ENCODE results near the gene RCAN2.
"Not testable (repeated sequence)": the region's sequence is repeated elsewhere in the genome, so short reads cannot be mapped to it uniquely, and the experiment has no call there.

Gene RCAN2

GRCh38 chr6:46440141-46440540 lies 51.1 kb downstream of the RCAN2 start:
- no peak for DNase-seq (ENCODE audit: low read depth in 2 of 2)

DNA sequence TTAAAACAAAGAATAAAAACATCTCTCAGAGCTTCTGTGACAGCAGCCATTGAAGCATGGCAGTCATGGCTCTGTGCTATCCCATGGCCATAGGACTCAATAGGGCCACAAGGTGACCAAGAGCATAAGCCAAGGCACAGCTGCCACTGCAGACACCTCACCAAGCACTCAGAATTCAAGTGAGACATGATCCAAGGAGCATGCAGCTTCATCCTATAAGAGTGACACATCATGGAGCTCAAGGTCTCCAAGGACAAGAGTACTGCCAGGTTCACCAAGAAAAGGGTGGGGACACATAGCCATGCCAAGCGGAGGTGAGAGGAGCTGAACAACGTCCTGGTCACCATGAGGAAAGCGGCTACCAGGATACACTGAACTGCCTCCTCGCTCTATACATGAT lies 53.0 kb downstream of the RCAN2 start:
- no peak for DNase-seq (ENCODE audit: low read depth in 2 of 2)

DNA sequence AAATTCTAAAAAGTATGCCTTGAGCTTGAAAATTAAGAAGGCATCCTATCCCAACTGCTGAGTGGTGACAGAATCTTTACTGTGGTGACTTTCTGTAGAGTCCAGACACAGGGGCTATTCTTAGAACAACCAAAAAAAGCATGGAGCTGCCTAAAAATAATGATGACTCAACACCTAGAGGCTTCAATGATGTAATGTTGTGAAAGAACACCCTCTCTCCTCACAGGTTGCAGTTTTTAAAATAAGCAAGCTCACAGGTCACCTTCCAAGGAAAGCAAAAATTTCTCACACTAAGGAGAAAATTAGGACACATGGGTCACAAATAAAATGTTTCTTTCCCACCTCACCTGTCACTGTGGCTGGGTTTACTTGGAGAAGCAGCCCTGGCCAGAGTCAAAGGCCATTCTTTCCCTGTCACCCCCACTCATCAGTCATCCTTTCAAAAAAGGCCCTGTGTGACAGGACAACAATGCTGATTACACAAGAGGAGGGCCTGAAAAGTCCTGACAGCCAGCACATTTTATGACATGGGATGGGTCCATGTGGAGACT lies 53.5 kb downstream of the RCAN2 start:
- DNase-seq (ENCODE audit: low read depth in 2 of 2) = no peak

- DNase-seq (ENCODE audit: low read depth in 2 of 2) = no peak
These were observed 68.6 kb downstream of the RCAN2 start for GRCh38 chr6:46422619-46423018.

DNA sequence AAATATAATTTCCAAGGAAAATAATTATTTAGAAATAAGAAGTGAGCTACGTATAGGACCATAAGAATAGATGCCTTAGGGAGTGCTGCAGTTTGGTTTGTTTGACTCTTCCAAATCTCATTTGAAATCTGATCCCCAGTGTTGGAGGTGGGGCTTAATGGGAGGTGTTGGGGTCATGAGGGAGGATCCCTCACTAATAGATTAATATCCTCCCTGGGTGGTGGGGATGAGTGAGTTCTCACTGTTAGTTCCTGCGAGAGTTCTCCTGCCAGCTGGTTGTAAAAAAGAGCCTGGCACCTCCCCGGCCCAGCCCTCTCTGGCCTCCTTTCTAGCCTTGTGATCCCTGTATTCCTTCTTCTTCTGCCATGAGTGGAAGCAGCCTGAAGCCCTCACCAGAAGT lies 69.3 kb downstream of the RCAN2 start:
- DNase-seq (ENCODE audit: low read depth in 2 of 2) = no peak

GRCh38 chr6:46420921-46421638 lies 70.2 kb downstream of the RCAN2 start:
- DNase-seq (ENCODE audit: low read depth in 2 of 2) = no peak

DNA sequence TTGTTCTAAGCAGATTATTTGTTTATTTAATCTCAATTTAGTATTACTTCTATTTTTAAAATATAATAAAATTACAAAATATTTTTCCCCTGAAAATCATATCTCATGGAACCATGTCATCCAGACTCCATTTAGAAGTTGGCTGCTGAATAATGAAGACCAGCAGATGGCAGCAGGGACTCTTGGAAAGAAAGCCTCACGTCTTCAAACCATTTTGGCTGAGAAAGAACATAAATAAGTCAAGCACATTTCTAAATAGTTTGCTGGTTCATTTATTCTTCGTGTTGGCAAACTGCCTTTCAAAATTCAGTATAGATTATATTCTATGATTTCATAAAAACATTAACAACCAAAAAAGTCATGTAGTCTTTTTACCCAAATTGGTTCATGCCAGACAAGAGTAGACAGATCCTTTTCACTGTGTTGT lies 71.7 kb downstream of the RCAN2 start:
- no peak for DNase-seq (ENCODE audit: low read depth in 2 of 2)

DNA sequence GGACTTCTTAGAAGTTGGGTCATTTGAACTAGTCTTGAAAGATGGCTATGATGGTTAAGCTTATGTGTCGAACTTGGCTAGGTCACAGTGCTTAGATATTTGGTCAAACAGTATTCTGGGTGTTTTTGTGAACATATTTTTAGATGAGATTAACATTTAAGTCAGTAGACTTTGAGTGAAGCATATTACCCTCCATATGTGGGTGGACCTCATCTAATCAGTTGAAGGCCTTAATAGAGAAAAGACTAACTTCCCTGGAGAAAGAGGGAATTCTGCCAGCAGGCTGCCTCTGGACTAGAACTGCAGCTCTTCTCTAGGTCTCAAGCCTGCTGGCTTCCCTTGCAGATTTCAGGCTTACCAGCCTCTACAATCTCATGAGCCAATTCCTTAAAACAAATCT lies 76.9 kb downstream of the RCAN2 start:
- no peak for DNase-seq (ENCODE audit: low read depth in 2 of 2)

GRCh38 chr6:46412662-46413061 lies 78.6 kb downstream of the RCAN2 start:
- DNase-seq (ENCODE audit: low read depth in 2 of 2) = no peak

DNA sequence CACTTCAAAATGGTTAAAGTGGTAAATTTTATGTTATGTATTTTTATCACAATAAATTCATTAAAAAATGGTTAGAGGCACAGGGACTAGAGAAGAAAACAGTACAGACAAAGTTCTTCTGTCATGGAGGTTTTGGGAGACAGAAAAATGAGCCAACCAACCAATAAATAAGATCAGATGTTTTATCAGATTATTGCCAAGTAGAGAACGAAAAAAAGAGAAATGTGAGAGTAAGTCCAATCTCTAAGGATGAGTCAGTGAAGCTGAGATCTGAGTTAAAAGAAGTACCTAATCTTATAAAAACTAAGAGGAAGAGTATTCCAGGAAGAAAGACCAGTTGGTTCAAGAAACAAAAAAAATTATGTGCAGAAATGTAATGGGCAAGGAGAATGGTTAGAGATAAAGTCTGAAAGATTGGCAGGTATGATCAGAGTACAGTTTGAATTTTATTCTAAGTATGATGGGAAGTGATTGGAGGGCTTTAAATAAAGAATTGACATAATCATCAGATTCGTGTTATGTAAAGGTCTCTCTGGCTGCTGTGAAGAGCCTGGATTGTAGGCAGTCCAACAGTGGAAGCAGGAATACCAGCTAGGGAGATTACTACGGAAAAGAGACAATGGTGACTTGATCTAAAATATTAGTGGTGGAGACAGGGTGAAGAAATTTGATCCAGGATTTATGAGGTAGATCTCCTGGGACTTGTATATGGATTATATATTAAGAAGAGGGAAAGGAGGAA lies 79.6 kb downstream of the RCAN2 start:
- no peak for DNase-seq (ENCODE audit: low read depth in 2 of 2)

DNA sequence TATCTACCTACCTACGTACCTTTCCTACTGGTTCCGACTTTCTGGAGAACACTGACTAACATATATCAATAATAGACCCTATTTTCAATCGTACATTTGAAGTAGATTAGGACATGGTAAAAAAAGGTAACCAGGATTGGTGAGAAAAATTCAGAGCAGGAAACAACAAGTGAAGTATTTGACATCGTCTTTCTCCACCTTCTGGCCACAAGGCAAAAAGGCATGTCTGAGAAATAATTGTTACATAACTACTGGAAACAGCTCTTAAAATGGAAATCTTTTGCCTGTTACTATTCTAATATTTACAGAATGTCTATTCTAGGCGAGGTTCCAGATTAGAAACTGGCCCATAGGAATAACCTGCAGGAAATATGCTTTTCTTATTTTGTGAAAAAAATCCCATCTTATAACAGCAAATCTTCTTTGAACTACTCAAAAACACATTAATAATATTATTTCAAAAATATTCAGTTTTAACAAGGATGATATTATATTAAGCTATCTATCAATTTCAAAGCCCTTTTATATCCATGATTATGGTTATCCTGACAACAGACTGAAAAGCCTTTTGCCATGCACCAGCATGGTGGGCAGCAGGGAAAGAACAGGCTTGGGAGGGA lies 80.8 kb downstream of the RCAN2 start:
- no peak for DNase-seq (ENCODE audit: low read depth in 2 of 2)

DNA sequence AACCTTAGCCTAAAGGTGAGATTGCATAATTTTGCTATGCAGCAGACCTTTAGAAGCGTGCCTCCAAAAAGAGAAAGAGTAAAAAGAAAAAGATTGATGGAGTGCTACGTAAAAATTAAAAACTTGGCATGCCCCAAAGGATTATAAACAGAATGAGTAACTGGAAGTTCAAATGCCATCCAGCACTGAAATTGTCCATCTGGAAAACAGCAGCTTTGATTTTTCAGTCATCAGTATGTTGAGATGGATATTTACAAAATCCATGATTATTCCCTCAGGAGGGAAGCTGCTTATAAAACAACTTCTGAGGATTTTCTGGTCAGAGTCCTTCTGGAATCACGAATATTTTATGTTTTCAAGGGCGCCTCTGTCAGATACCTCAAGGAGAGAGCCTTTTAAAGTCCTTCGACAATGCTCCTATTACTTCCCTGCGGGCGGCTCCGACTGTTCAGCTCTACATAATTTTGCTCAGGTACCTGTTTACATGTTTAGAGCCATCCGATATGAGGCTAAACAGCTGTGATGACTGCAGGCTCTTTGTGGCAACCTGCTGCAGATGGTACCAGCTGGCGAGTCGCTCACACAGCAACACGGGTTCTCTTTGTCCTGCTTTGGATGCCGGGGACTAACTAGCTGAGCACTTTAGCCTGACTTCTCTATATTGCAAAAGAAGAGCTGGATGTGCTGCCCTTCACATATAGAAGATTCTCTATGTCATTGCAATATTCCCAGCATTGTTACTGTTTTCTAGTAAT lies 83.3 kb downstream of the RCAN2 start:
- DNase-seq (ENCODE audit: low read depth in 2 of 2) = no peak

DNA sequence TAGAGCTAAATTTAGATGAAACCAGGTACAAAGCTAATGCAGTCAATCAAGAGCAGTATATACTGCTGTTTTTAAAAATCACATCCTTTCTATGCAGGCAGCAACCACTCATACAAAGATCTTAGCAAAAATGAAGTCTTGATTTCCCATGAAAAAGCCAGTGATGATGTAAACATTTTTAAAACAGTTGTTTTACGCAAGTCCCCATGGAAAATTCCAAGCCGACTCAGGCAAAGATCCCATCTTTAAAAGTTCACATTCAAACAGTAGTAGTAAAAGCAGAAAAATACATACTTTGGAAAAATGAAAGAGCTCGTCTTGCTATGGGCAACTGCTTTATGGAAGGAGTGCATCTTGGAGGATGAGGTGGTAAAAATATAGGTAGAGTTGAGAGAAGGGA lies 84.0 kb downstream of the RCAN2 start:
- DNase-seq (ENCODE audit: low read depth in 2 of 2) = no peak

DNA sequence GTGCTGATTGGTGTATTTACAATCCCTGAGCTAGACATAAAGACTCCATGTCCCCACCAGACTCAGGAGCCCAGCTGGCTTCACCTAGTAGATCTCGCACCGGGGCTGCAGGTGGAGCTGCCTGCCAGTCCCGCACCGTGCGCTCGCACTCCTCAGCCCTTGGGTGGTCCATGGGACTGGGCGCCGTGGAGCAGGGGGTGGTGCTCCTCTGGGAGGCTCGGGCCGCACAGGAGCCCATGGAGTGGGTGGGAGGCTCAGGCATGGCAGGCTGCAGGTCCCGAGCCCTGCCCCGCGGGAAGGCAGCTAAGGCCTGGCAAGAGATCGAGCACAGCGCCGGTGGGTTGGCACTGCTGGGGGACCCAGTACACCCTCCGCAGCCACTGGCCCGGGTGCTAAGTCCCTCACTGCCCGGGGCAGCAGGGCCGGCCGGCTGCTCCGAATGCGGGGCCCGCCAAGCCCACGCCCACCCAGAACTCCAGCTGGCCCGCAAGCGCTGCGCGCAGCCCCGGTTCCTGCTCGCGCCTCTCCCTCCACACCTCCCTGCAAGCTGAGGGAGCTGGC lies 85.5 kb downstream of the RCAN2 start:
- not testable (repeated sequence) for DNase-seq (ENCODE audit: low read depth in 2 of 2)

- no peak for DNase-seq (ENCODE audit: low read depth in 2 of 2)
These were observed 90.4 kb downstream of the RCAN2 start for GRCh38 chr6:46400898-46401297.

DNA sequence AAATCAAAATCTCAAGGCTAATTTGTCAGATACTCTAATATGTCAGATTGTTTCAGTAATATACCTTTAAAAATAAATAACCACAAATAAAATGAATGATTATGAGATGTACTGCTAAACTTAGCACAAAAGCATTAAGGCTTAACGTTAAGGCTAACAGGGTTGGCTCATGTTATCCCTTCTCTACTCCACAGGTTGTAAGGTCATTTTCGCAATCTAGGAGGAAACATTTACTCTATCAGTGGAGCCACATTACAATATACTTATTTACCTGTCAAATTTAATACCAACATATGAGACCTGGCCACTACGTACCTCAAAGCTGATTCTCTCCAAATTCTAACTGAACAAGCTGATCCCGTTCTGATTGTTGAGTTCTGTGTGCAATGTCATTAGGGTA lies 95.7 kb downstream of the RCAN2 start:
- no peak for DNase-seq (ENCODE audit: low read depth in 2 of 2)

GRCh38 chr6:46393940-46394337 lies 97.3 kb downstream of the RCAN2 start:
- no peak for DNase-seq (ENCODE audit: low read depth in 2 of 2)

DNA sequence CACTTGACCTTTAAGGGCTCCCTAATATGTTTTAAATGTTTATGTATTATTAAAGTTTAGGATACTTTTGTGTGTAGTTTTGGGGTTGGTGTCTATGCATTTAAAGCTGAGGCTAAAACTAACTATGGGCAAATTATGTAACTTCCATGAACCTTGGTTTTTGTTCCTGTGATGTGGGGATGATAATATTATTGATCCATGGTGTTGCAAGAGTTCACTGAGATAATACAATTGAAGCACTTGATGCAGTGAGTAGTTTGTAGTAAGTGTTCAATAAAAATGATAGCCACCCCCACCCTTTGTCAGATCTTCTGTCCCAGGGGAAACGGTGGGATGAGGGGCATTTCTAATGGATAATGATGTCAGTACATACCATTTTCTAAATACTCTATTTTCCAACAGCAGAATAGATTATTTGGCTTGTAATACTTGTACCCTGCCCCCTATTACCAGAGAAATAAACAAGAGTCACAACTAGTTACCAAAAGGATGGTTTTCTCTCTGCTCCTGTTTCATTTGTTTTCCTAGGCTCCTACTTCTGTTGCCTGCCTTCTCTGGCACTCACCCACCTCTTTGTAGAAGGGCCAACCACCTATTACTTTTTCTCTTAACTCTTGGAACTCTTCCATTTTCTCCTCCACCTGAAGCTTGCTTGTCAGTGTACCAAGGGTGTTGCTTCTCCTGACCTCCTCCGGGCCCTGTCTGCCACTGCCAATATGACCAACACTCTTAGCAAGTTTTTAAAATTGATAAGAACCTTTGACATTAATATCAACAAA lies 97.9 kb downstream of the RCAN2 start:
- no peak for DNase-seq (ENCODE audit: low read depth in 2 of 2)

DNA sequence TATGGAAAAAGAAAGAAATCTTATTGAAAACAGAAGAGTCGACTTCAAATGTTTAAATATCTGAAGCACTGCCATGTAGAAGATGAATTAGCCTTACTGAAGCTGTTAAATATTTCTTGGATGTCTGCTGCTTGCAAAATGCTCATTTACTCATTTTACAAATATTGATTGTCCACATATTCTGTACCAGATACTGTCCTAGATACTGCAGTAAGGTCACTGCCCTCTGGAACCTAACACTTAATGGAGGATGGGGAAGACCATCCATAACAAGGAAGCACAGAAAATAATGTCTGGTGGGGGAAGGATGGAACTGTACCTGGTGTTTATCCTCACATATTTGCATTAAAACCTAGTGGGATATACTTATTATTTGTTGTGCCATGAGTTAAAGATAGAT lies 99.0 kb downstream of the RCAN2 start:
- no peak for DNase-seq (ENCODE audit: low read depth in 2 of 2)

DNA sequence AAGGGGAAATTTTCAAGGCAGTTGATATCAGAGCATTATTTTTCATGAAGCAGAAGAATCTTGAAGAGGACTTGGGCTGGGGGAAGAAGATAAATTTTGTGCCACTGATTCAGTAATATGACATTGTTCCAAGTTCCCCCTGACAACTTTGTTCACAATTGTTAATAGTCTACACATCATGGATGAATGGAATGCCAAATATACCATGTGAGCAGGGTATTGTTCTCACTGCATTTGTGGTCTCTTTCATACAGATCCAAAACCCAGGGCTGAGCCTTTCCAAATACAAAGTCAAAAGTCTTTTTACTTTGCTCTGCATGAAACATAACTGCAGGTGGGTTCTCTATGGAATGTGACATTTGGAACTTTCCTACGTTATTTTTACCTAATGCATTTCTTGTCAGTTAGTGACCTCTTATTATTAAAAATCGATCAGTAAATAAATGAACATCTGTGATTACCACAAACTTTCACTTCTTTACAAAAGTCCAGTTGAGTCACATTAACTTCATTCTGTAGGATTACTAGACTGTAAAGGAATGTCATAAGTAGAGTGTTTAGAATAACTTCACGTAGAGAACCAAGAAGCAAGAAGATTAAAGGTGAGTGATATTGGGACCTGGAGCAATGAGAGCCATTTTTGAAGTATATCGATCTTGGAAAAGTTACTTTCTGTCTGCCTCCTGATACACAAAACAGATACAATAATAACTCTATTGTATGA lies 100.9 kb downstream of the RCAN2 start:
- DNase-seq (ENCODE audit: low read depth in 2 of 2) = no peak

All from stimulated activated CD8-positive, alpha-beta memory T cell treated with anti-CD3 and anti-CD28 coated beads, Interleukin-7, amount 100 ng/mL, for 1 hour (primary cell).